Measurements from ENCODE around the gene ATP5F1D. TPM values are rescaled to one million over a fixed set of nuclear protein-coding genes. Genes with fewer than 3 reads are reported as not detected.

Gene ATP5F1D
- total and polyA plus RNA-seq, 12 donors = 491 to 2,879 (median 562) TPM

DNA sequence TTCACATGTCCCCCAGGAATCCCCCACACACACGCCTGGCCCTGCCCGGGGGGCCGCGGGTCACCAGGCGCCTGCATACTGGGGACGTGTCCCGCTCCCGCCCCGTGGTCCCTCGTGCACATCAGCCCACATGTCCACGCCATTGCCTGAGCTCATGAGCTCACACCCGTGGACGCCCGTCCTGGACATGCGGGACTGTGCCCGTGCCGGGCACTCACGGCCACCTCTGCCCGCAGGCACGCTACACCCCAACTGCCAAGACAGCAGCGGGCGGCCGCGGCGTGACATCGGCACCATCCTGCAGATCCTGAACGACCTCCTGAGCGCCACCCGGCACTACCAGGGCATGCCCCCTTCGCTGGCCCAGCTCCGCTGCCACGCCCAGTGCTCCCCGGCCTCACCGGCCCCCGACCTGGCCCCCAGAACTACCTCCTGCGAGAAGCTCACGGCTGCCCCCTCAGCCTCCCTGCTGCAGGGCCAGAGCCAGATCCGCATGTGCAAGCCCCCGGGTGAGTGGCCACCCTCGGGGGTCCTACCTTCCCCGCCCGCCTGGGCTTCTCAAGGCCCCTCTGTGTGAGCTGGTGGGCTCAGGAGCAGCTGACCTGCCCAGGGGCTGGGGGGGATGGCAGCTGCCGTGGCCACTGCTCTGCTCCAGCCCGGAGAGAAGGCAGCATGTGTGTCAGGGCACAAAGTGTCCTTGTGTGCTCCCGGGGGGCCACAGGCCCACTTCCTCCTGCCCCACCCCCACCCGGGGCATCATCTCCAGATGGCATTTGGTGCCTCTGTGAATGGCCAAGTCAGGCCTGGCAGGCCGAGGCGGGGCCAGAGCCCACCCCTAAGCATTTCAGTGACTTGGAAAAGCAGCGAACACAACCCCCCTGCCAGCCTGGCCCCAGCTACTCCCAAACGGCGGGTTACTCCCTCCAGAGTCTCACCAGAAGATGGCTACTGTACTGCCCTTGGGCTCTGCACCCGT lies 13.9 kb downstream of the ATP5F1D start:
- intact Hi-C loops (cut with DNase I) = no loop called here
- DNase-seq = no peak
- Histone ChIP-seq H3K36me3 (peaks cover 15 to 77% (median 50%) of the 10 kb centered on the region in 9 donors), H3K9me3 (no peaks in the 10 kb centered on the region), H3K27ac (peak overlapping the region in 9 of 10 donors; percentile 95 to 100 (median 100)), H3K4me1 (peaks cover 47 to 97% (median 90%) of the 10 kb centered on the region in 9 donors), H3K27me3 (no peaks in the 10 kb centered on the region), H3K4me3 (no peak overlapping the region)
- ATAC-seq = no peak
- 84 to 86% methylated on average over 51 to 52 of the region's 52 CpGs for WGBS, 2 donors
- TF ChIP-seq, protein P1, sequence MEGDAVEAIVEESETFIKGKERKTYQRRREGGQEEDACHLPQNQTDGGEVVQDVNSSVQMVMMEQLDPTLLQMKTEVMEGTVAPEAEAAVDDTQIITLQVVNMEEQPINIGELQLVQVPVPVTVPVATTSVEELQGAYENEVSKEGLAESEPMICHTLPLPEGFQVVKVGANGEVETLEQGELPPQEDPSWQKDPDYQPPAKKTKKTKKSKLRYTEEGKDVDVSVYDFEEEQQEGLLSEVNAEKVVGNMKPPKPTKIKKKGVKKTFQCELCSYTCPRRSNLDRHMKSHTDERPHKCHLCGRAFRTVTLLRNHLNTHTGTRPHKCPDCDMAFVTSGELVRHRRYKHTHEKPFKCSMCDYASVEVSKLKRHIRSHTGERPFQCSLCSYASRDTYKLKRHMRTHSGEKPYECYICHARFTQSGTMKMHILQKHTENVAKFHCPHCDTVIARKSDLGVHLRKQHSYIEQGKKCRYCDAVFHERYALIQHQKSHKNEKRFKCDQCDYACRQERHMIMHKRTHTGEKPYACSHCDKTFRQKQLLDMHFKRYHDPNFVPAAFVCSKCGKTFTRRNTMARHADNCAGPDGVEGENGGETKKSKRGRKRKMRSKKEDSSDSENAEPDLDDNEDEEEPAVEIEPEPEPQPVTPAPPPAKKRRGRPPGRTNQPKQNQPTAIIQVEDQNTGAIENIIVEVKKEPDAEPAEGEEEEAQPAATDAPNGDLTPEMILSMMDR (IDR thresholded peaks at IDR 0.05) = no peak

DNA sequence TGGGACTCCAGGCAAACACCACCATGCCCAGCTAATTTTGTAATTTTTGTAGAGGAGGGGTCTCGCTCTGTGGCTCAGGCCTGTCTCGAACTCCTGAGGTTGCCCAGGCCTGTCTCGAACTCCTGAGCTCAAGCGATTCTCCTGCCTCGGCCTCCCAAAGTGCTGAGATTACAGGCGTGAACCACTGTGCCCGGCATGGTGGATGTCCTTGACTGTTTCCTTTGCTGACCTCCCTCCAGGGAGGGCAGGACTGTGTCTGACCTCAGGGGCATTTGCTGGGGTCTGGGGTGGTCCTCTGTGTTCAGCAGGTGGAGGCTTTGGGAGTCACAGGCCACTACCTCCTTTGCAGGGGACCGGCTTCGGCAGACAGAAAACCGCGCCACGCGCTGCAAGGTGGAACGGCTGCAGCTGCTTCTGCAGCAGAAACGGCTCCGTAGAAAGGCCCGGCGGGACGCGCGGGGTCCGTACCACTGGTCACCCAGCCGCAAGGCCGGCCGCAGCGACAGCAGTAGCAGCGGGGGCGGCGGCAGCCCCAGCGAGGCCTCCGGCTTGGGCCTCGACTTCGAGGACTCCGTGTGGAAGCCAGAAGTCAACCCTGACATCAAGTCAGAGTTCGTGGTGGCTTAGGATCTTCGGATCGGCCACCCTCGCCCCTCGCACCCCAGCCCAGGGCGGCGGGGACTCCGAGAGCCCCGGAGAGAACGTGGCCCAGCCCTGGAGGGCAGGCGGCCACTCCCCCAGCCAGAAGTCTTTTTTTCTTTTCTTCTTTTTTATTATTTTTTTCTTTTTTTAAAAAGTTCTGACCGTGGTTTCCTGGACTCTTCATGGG lies 15.3 kb downstream of the ATP5F1D start:
- Histone ChIP-seq H3K27ac (peak overlapping the region in 9 of 10 donors; percentile 29 to 100 (median 99)), H3K4me1 (peaks cover 51 to 97% (median 93%) of the 10 kb centered on the region in 9 donors), H3K4me3 (no peak overlapping the region), H3K9me3 (no peaks in the 10 kb centered on the region), H3K36me3 (peaks cover 15 to 63% (median 50%) of the 10 kb centered on the region in 9 donors), H3K27me3 (no peaks in the 10 kb centered on the region)
- TF ChIP-seq, protein P1 (IDR thresholded peaks at IDR 0.05) = no peak
- DNase-seq (no peak), ATAC-seq (no peak)
- intact Hi-C loops (cut with DNase I) = no loop called here
- WGBS, 2 donors = 76 to 84% methylated on average over 46 of the region's 46 CpGs

DNA sequence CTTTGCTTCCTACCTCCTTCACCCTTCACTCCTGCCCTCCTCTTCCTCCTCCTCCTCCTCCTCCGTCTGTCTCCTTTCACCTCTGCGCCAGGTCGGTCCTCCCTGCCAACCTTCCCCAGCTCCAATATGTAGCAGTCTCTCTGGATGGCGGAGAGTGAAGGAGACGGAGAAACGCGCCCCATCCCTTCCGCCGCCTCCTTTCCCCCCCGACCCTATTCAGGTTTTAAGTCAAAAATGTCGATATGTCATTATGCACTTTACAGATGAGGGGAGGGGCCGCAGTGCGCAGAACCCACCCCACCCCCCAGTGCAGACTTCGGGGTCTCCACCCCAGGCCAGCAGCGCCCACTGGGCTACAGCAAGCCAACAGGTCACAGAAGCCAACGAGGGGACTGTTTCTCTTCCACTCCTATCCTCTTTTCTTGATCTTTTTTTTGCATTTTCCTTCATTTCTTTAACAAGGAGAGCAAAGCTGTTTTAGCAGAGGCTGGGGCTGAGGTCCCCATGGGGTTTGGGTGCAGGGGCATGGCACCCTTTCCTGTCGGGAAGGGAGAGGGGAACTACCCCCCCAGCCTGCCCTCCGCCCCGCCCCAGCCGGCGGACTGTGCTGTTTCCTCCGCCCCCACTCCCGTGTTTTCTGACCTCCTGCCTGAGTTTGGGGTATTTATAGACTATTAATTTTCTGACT lies 16.1 kb downstream of the ATP5F1D start:
- TF ChIP-seq, protein P1 (IDR thresholded peaks at IDR 0.05) = no peak
- DNase-seq (no peak), ATAC-seq (no peak)
- Histone ChIP-seq H3K36me3 (peaks cover 15 to 61% (median 48%) of the 10 kb centered on the region in 9 donors), H3K27ac (peak overlapping the region; percentile 85 to 100 (median 98)), H3K4me1 (peaks cover 56 to 97% (median 95%) of the 10 kb centered on the region in 9 donors), H3K27me3 (no peaks in the 10 kb centered on the region), H3K4me3 (peak overlapping the region in 3 of 10 donors; percentile 7 to 76 (median 11)), H3K9me3 (no peaks in the 10 kb centered on the region)
- WGBS, 2 donors = 60 to 67% methylated on average over 23 of the region's 23 CpGs
- intact Hi-C loops (cut with DNase I) = no loop called here

DNA sequence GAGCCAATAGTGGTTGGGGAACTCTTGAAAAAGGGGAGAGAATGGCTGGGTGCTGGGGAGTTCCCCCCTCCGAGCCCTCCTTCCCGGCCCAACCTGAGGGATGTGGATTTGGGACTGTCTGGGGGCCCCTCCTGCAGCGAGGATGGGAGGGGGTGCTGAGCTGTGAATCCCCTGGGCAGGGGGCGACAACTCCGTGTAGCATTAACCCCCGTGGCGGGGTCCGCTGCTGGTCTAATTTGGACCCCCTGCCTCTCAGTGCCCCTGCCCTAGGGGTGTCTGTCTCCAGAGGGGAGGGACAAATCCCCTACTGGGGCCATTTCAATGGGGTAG lies 16.6 kb downstream of the ATP5F1D start:
- WGBS, 2 donors = 69 to 70% methylated on average over 8 of the region's 8 CpGs
- DNase-seq = no peak
- Histone ChIP-seq H3K4me1 (peaks cover 57 to 97% (median 93%) of the 10 kb centered on the region in 9 donors), H3K4me3 (peak overlapping the region in 5 of 10 donors; percentile 7 to 76 (median 11)), H3K9me3 (no peaks in the 10 kb centered on the region), H3K27me3 (no peaks in the 10 kb centered on the region), H3K27ac (peak overlapping the region; percentile 85 to 100 (median 98)), H3K36me3 (peaks cover 15 to 61% (median 48%) of the 10 kb centered on the region in 9 donors)
- intact Hi-C loops (cut with DNase I) = no loop called here
- TF ChIP-seq, protein P1 (IDR thresholded peaks at IDR 0.05) = no peak
- no peak for ATAC-seq
